AG09319 (cell line): ENCODE results near the gene ZNF83.
"Not testable (repeated sequence)": the region's sequence is repeated elsewhere in the genome, so short reads cannot be mapped to it uniquely, and the experiment has no call there.

Experiments used
- DNase-seq: peaks from one replicate; pipeline ENCODE4 v3.0.0-alpha.2; 2010; ENCODE audit warnings: low read depth; ENCODE audit errors: extremely low read depth
- CTCF ChIP-seq: IDR thresholded peaks from 2 replicates; pipeline ENCODE4 v1.5.1; 2011; ENCODE audit warnings: low read depth, mild to moderate bottlenecking, inconsistent platforms, low read length, moderate library complexity

The ZNF83 gene

GRCh38 chr19:52613299-52613906 is 24.8 kb downstream of the ZNF83 start:
- DNase-seq, result no peak
- TF ChIP-seq CTCF, result no peak

GRCh38 chr19:52603558-52604207 is 34.5 kb downstream of the ZNF83 start:
- TF ChIP-seq CTCF, result no peak

GRCh38 chr19:52602941-52603340 is 35.2 kb downstream of the ZNF83 start:
- no peak for TF ChIP-seq CTCF

More at GRCh38 chr19:52603558-52604207, 34.5 kb downstream of the ZNF83 start:
- no peak for DNase-seq

GRCh38 chr19:52601974-52602366 is 36.2 kb downstream of the ZNF83 start:
- TF ChIP-seq CTCF, result peak; percentile 13
- not testable (repeated sequence) for DNase-seq

More at GRCh38 chr19:52602941-52603340, 35.2 kb downstream of the ZNF83 start:
- no peak for DNase-seq

GRCh38 chr19:52601025-52601973 is 36.9 kb downstream of the ZNF83 start:
- peak; percentile 16 for TF ChIP-seq CTCF
- DNase-seq, result peak; percentile 77

- DNase-seq, result no peak
- TF ChIP-seq CTCF, result no peak
These were observed 37.5 kb downstream of the ZNF83 start for GRCh38 chr19:52600639-52601024.
